ENCODE data around the gene SYTL3. TPM values are rescaled to one million over a fixed set of nuclear protein-coding genes. Genes with fewer than 3 reads are reported as not detected.

SYTL3 gene
- total RNA-seq, 1 donor: 2.2 TPM

DNA sequence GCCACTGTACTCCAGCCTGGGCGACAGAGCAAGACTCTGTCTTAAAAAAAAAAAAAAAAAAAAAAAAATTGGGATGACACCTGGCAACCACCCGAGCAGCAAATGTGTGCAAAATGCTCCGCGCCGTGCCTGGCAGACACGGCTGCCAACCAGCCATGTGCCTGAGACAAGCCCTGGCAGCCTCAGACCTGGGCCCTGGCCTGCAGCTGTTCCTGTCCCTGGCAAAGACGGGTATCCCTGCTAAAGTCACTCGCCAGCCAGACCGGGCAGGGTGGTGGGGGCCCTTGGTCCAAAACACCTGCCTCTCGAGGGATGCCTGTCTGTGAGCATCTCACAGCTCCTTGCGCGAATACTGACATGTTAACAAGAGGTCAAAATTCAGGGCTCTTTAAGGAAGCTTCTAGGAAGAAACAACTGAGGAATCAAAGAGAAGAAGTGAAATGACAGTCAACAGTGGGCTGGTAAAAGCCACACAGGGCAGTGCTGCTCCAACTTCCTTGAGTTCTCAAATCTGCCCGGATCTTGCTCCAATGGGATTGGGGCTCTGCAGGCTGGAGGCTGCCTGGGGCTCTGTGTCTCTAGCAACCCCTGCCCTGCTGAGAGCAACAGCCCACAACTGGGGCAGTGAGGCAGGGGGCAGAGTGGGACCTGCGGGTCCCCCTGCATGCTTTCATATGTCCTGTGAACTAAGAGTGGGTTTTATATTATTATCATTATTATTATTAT is 53.4 kb downstream of the SYTL3 start:
- Histone ChIP-seq H4K20me1 (ENCODE audit: insufficient read depth, low read length) (no peaks in the 10 kb centered on the region), H3K4me2 (ENCODE audit: insufficient read depth, low read length) (no peak overlapping the region), H3K4me3 (ENCODE audit: insufficient read depth, low read length) (no peak overlapping the region), H3K27ac (ENCODE audit: low read depth, low read length) (no peak overlapping the region), H3K9me3 (ENCODE audit: low read depth, low read length) (no peaks in the 10 kb centered on the region), H3K27me3 (ENCODE audit: insufficient read depth, low read length) (no peaks in the 10 kb centered on the region), H3K36me3 (ENCODE audit: insufficient read depth, low read length) (no peaks in the 10 kb centered on the region), H3K79me2 (ENCODE audit: insufficient read depth, low read length) (no peaks in the 10 kb centered on the region), H2AFZ (ENCODE audit: low read length) (no peak overlapping the region), H3K4me1 (ENCODE audit: insufficient read depth, low read length) (peaks cover 34% of the 10 kb centered on the region)
- DNase-seq (ENCODE audit: insufficient read length, low spot score, missing footprints): peak; percentile 17
- TF ChIP-seq, protein P1, sequence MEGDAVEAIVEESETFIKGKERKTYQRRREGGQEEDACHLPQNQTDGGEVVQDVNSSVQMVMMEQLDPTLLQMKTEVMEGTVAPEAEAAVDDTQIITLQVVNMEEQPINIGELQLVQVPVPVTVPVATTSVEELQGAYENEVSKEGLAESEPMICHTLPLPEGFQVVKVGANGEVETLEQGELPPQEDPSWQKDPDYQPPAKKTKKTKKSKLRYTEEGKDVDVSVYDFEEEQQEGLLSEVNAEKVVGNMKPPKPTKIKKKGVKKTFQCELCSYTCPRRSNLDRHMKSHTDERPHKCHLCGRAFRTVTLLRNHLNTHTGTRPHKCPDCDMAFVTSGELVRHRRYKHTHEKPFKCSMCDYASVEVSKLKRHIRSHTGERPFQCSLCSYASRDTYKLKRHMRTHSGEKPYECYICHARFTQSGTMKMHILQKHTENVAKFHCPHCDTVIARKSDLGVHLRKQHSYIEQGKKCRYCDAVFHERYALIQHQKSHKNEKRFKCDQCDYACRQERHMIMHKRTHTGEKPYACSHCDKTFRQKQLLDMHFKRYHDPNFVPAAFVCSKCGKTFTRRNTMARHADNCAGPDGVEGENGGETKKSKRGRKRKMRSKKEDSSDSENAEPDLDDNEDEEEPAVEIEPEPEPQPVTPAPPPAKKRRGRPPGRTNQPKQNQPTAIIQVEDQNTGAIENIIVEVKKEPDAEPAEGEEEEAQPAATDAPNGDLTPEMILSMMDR (IDR thresholded peaks at IDR 0.05; ENCODE audit: extremely low read depth, low read depth, low read length): no peak

DNA sequence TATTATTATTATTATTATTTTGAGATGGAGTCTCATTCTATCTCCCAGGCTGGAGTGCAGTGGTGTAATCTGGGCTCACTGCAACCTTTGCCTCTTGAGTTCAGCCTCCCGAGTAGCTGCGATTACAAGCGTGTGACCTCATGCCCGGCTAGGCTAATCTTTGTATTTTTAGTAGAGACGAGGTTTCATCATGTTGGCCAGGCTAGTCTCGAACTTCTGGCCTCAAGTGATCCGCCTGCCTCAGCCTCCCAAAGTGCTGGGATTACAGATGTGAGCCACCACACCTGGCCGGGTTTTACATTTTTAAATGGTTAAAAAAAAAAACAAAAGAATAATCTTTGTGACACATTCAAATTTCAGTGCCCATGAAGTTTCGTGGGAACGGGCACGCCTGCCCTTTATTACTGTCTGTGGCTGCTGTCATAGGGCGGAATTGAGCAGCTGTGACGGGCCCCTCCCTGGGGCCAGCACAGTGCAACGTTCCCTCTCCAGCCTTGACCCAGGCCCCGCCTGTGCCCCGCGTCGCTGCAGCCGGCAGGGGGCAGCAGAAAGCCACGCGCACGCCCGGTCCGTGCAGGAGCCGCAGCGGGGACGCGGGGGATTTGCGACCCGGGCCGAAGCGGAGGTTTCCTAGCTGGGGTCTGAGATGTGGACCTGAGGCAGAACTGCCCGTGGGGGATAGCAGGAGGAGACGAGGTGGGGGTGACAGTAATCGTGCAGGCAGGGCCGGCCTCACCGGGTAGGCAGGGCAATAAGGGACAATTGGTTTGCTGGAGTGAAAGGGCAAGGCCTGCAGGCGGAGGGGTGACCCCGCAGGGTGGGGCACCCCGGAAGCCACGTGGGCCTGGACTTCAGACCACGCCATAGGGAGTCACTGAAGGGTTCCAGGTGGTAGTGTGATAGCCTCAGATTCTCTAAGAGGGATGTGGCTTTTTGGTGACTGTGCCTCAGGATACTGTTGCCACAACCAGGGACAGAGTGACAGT is 54.3 kb downstream of the SYTL3 start:
- H3K4me2 ChIP-seq (ENCODE audit: insufficient read depth, low read length): peak overlapping the region; percentile 87
- no peaks in the 10 kb centered on the region for H3K27me3 ChIP-seq (ENCODE audit: insufficient read depth, low read length)
- no peak overlapping the region for H3K27ac ChIP-seq (ENCODE audit: low read depth, low read length)
- H3K4me3 ChIP-seq (ENCODE audit: insufficient read depth, low read length): peak overlapping the region; percentile 73
- TF ChIP-seq, protein P1 (IDR thresholded peaks at IDR 0.05; ENCODE audit: extremely low read depth, low read depth, low read length): peak; percentile 86
- H3K79me2 ChIP-seq (ENCODE audit: insufficient read depth, low read length): no peaks in the 10 kb centered on the region
- peak; percentile 97 for DNase-seq (ENCODE audit: insufficient read length, low spot score, missing footprints)
- H2AFZ ChIP-seq (ENCODE audit: low read length): peak overlapping the region; percentile 81
- H3K36me3 ChIP-seq (ENCODE audit: insufficient read depth, low read length): no peaks in the 10 kb centered on the region
- H3K4me1 ChIP-seq (ENCODE audit: insufficient read depth, low read length): peaks cover 29% of the 10 kb centered on the region
- no peaks in the 10 kb centered on the region for H4K20me1 ChIP-seq (ENCODE audit: insufficient read depth, low read length)
- no peaks in the 10 kb centered on the region for H3K9me3 ChIP-seq (ENCODE audit: low read depth, low read length)

DNA sequence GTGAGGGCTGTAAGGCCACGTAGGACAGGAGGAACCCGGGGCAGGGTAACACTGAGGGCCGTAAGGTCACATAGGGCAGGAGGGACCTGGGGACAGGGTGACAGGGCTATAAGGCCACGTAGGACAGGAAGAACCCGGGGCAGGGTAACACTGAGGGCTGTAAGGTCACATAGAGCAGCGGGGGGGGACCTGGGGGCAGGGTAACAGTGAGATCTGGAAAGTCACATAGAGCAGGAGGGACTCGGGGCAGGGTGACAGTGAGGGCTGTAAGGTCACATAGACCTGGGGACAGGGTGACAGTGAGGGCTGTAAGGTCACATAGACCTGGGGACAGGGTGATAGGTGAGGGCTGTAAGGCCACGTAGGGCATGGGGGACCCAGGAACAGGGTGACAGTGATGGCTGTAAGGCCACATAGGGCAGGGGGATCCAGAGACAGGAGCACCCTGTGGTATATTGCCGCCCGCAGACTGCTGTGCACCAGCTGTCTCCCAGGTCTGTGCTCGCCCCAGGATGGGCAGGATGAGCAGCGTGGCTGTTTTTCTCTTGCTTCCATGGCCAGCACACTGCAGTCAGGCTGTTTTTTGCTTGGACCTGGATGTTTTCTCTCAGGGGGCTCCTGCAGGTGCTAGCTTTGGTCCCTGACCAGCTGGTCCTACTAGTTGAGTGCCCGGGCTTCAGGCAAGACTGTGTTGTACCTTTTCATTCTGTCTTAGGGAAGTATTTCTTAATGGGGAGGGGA is 55.7 kb downstream of the SYTL3 start:
- H2AFZ ChIP-seq (ENCODE audit: low read length): no peak overlapping the region
- no peak overlapping the region for H3K4me3 ChIP-seq (ENCODE audit: insufficient read depth, low read length)
- no peak overlapping the region for H3K27ac ChIP-seq (ENCODE audit: low read depth, low read length)
- H3K9me3 ChIP-seq (ENCODE audit: low read depth, low read length): no peaks in the 10 kb centered on the region
- TF ChIP-seq, protein P1 (IDR thresholded peaks at IDR 0.05; ENCODE audit: extremely low read depth, low read depth, low read length): no peak
- DNase-seq (ENCODE audit: insufficient read length, low spot score, missing footprints): peak; percentile 9
- no peaks in the 10 kb centered on the region for H3K27me3 ChIP-seq (ENCODE audit: insufficient read depth, low read length)
- no peaks in the 10 kb centered on the region for H4K20me1 ChIP-seq (ENCODE audit: insufficient read depth, low read length)
- peaks cover 27% of the 10 kb centered on the region for H3K4me1 ChIP-seq (ENCODE audit: insufficient read depth, low read length)
- no peak overlapping the region for H3K4me2 ChIP-seq (ENCODE audit: insufficient read depth, low read length)
- no peaks in the 10 kb centered on the region for H3K36me3 ChIP-seq (ENCODE audit: insufficient read depth, low read length)
- H3K79me2 ChIP-seq (ENCODE audit: insufficient read depth, low read length): no peaks in the 10 kb centered on the region
